ENCODE measurements around the gene PAXX.

The PAXX gene

DNA sequence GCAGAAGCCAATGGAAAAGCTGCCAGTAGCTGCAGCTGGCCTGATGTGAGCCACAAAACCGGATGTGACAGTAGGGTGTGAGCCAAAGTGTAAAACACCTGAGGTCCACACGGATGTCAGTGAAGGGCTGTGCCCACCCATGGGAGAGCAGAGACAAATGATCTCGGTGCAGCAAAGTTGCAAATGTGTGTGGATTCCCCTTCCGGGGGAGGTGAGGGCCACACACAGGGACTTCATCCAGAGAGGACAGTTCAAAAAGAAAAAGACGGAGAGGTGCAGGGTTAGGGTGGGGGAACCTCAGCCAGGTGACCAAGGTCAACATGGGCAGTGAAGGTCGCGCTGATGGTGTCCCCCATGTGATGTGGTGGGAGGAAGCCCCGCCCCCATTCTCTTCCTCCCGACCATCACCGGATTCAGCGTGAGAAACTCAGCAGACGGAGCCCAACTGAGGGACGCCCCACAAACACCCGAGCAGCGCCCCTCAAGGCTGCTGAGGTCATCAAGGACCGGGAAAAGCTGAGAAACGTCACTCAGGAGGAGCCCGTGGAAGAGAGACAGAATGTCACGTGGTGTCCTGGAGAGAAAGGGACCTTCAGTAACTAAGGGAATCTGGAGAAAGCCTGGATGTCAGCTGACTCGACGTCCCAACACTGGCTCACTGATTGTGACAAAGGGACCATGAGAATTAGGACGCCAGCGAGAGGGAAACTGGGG is 26.3 kb upstream of the PAXX start:
- no peak for DNase-seq (ENCODE audit: low read depth, low spot score)

DNA sequence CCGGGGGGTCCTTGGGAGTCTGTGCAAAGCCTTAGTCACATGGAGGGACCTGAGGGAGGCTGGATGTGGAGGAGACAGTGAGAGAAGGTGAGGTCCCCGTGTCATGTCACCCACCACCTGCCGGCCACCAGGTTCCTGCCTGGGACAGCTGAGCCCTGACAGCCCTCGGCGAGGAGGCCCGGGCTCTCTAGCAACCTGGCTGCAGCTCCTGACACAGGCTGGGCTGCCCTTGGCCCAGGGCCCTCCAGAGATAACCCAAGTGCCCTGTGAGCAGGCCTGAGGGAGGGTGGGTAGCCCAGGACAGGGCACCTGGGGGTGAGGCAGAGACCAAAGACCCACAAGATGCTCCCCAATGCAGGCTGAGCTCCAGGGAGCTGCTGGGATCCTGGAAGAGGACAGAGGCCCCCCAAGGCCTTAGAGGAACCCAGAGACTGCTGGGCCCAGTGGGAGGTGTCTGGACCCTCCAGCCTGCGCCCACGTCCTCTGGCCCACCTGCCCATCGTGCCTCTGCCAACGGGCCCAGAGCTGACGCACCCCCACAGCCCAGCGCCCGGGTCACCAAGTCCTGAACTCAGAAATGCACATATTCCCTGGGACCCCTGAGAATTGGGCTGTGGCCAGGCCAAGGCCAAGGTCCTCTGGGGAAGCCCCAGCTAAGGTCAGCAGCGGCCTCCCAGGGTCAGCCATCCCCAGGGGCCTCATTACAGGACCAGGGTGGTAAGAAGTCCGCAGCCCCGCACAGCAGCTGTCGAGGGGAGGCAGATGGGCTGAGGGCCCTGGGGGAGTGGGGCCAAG is 23.7 kb upstream of the PAXX start:
- no peak for DNase-seq (ENCODE audit: low read depth, low spot score)

DNA sequence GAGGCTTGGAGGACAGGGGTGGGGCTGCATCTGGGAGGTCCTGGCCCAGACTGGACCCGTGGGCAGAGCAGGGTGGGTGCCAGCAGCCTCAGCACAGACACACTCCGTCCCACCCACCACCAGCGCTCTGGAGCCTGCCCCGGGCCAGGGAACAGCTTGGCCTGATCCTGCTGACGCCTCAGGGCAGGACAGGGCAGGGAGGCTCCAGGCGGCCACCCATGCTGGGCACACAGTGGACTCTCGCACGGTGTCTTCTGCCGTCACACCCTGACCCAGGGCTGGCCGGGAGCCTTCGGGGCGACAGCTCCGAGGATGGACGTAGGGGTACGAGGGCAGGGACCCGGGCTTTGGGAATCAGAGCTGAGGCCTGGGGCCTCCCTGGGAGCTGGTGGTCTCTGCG is 23.1 kb upstream of the PAXX start:
- no peak for DNase-seq (ENCODE audit: low read depth, low spot score)

DNA sequence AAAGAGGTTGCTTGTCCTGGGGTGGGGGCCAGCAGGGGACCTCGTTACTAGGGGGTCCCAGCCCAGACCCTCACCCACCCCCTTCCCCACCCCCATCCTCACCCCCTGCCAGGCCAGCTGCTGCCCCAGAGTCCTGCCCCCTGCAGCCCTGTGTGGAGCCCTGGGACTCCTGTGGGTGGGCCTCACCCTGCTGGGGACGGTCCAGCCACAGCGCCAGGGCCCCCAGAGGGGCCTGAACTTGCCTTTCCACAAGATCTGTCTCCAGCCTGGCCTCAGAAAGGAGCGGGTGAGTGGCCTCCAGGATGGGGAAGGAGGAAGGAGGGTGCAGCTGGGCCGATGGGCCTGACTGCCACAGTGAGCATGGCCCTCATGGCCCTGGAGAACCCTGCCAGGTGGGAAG is 22.4 kb upstream of the PAXX start:
- DNase-seq (ENCODE audit: low read depth, low spot score), result no peak

DNA sequence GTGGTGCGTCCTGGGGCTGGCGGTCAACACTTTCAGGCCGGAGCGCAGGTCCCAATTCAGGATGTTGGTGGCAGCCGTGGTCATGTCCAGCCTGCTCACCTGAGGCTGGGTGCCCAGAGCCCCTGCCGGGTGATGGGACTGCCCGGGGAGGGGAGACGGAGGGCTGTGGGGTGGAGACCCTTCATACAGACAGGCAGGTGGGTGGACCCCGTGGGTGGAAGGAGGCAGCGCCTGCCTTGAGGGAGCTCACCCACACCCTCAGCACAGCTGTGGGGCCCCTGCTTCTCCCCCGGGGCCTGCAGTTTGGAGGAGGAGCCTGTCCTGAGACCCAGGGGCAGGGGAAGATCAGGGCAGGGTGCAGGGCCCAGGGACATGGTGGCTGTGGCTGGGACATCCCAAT is 21.9 kb upstream of the PAXX start:
- no peak for DNase-seq (ENCODE audit: low read depth, low spot score)

DNA sequence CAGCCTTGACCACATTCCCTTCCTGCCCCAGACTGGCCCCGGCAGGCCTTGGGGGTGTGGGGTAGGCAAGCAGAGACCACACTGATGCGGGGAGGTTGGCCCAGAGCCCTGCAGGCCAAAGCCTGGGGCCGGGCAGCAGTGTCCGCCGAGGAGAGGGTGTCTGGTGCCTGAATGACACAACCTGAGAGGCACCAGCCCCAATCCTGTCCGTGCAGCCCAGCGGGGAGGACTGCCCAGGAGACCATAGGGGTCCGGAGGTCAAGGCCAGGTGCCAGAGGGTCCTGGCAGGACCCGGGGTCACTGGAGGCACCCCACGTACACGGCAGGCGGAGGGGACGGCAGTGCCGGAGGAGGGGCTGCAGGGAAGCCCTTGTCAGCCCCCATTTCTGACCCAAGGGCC is 20.5 kb upstream of the PAXX start:
- no peak for DNase-seq (ENCODE audit: low read depth, low spot score)

DNA sequence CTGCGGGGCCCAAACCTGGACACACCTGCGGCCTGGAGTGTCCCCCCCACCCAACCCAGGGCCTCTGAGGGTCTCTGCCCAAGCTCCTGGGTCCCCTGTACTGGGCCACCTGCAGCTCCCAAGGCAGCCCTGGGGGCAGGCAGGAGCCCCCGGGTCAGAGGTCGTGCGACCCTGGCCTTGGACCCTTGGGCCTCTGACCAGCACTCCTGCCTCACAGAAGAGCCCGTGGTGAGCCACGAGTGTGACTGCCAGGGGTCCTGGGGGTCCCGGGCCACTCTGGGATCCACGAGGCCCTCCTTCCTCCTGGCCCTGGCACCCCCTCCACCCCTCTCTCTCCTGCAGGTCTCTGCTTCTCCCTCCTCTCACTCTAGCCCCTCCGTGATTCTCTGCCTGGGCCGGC is 19.9 kb upstream of the PAXX start:
- no peak for DNase-seq (ENCODE audit: low read depth, low spot score)

DNA sequence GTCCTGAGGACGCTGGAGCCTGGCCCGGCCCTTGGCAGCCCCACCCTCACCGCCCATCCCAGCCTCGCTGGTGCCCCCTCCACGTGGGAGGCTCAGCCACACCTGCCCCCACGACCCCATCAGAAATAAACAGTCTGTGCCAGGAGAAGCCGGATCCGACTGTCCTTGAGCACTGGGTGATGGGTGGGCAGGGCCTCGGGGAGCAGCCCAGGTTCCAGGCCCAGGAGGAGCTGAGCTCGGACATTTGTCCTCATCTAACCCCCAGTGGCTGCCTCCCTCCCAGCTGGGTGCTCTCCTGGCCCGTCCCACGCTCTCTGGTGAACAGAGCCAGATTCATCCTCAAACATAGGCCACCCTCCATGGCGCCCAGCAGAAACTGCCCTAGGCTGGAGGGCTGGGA is 19.5 kb upstream of the PAXX start:
- DNase-seq (ENCODE audit: low read depth, low spot score), result no peak

DNA sequence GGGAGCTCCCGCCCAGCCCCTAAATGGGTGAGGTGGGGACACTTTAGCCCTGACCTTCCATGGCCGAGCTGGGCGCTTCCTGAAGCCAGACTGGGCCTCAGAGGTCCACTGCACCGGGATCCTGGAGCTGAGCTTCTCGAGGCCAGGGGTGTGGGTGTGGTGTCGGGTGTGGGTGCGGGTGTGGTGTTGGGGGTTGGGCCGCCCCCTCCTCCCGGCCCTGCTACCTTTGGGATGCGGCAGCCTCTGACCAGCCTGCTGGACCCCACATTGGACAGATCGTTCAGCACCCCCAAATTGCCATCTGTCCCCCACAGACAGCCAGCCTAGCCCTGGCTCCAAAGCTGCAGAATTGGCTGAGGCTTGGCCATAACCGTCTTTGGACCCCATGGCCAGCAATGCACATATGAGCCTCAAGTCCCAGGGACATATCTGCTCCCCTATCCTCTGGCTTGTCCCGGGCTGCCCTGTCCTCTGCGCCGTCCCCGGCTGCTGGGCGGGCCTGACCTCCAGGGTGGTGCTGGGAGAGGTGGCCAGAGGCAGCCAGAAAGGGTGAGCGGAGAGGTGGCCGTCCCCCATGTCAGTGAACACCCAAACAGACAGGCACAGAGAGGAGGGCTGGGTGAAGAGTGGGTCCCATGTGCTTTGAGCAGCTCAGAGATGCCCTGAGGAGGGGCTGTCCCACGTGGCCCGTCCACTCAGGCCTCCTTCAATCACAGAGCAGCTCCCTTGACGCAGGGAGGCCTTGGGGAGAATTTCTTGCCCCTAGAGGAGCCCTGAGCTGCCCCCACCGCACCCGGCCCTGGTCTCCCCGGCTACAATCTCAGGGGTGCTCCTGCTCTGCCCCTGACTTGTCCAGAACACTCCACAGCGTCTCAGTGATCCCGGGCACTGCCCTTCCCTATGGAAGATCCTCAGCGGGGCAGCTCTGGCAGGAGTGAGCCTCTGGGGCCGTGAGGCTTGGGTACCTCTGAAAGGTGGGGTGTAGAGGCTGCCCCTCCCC is 18.3 kb upstream of the PAXX start:
- no peak for DNase-seq (ENCODE audit: low read depth, low spot score)

DNA sequence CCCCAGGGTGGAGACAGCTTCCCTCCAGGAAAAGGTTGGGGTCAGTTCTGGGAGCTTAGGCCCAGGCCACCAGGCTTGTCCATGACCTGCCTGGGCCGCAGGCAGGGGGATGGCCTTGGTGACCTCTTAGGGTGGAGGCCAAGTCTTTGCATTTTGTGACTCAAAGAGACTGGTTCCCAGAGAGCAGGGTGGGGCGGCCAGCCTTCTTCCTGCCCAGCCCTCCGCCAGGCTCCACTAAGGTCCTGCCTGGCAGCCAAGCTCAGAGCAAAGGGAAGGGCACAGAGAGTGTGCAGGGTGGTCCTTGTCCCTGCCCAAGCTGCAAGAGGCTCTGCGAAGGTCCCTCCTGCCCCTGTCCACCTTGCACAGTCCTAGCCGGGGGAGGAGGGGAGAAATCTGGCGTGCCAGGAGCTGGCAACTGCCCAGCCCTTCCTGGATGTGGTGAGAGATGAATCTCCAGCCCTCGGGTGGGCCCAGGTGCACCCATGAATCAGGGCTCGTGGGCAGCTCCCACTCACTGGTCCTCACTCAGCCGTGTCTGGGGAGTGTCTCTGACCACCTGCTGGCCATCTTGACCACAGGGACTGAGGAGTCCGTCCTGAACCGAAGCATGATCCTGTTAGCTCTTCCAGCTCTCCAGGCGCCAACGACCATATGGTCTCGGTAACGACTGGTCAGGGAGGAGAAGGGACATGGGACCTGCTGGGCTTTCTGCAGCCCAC is 17.2 kb upstream of the PAXX start:
- no peak for DNase-seq (ENCODE audit: low read depth, low spot score)

DNA sequence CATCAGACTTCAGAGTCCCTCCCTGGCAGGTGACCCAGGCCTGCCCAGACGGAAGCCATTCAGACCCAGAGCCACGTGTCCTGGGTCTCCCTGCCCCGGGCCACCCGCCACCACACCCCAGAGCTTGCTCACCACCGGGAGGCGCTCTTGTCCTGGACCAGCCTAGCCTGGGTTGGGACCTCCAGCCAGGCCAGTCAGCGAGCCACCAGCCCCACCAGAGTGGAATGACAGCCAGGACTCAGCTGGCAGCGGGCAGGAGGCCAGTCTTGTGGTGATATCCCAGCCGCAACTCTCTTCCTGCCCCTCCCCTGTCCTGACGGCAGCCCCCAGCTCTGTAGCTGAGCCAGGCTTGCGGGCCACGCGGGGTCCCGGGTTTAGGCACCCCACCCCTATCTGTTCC is 16.6 kb upstream of the PAXX start:
- DNase-seq (ENCODE audit: low read depth, low spot score), result no peak

DNA sequence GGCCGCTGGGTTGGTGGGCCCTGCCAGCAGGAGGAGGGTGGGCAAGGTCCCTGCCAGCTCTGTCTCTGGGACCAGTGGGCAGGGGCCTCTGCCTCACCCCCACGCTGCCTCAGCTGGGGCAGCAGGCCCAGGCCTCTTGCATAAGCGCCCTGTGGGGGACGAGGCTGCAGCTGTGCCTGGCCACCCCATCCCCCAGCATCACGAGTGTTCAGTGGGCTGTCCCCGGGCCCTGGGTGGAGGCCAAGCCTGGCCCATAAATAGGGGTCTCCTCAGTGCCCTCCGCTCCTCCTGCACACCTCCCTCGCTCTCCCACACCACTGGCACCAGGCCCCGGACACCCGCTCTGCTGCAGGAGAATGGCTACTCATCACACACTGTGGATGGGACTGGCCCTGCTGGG is 15.0 kb upstream of the PAXX start, which contains the start of gene PTGDS:
Gene PTGDS, plus strand, starts transcription at position 282 of the 400 bp plus-strand sequence. Its CDS starts 75 bp downstream, at position 357.
- peak; percentile 76 for DNase-seq (ENCODE audit: low read depth, low spot score)

DNA sequence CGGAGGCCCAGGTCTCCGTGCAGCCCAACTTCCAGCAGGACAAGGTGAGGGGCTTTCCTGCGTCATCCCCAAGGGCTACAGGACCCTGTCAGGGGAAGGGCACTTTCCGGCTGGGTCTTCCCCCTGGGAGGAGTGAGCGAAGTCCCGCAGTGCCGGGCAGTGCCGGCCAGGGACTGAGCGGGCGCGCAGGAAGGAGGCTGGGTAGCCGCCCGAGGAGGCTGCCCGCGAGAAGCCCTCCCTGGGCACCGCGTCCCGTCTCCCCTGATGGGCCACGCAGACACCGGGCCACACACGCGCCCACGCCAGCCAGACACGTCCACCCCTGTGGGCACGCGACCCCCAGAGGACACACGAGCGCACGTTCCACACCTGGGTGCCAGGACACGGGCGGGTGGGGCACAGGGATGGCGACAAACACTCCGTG is 14.6 kb upstream of the PAXX start:
- DNase-seq (ENCODE audit: low read depth, low spot score), result no peak

DNA sequence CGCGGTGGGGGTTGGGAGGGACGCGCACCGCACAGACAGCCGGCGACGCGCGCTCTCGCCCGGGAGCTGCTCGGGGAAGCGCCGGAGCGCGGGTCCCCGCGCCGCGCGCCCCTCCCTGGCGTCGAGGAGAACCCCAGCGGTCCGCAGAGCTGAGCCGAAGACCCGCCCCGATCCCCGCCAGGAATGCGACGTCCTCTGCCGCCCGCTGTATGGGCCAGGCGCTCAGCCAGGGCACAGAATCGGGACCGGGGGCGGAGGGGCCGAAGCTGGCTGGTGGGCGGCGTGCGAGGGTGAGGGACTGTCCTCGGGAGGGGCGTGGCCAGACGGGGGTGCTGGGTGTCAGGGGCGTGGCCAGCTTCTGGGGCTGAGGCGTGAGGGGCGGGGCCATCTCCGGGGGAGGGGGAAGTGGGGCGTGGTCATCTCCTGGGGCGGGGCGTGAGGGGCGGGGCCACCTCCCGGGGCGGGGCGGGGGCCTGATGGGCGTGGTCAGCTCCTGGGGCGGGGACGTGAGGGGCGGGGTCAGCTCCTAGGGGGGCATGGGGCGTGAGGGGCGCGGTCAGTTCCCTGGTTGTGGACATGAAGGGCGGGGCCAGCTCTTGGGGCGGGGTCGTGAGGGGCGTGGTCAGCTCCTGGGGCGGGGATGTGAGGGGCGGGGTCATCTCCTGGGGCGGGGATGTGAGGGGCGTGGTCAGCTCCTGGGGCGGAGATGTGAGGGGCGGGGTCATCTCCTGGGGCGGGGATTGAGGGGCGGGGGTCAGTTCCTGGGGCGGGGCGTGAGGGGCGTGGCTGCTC is 14.0 kb upstream of the PAXX start:
- no peak for DNase-seq (ENCODE audit: low read depth, low spot score)

DNA sequence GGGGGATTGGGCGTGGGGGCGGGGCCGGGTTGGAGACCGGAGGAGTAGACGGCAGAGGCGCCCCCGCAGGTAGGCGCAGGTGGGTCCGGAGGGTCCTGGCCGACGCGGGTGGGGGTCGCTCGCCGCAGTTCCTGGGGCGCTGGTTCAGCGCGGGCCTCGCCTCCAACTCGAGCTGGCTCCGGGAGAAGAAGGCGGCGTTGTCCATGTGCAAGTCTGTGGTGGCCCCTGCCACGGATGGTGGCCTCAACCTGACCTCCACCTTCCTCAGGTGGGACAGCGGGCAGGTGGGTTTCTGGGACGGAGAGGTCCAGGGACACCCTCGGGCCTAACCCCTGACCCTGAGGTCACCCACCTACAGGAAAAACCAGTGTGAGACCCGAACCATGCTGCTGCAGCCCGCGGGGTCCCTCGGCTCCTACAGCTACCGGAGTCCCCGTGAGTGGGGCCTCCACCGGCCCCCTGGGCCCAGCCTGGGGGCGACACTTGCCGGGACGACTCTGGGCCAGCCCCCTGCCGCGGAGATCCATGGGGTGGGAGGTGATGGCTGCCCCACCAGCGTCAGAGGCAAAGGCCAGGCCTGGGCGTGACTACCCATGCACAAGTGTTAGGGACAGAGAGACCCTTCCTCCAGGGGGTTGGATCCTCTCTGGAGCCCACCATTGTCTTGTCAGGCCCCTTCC is 13.2 kb upstream of the PAXX start:
- DNase-seq (ENCODE audit: low read depth, low spot score), result no peak

DNA sequence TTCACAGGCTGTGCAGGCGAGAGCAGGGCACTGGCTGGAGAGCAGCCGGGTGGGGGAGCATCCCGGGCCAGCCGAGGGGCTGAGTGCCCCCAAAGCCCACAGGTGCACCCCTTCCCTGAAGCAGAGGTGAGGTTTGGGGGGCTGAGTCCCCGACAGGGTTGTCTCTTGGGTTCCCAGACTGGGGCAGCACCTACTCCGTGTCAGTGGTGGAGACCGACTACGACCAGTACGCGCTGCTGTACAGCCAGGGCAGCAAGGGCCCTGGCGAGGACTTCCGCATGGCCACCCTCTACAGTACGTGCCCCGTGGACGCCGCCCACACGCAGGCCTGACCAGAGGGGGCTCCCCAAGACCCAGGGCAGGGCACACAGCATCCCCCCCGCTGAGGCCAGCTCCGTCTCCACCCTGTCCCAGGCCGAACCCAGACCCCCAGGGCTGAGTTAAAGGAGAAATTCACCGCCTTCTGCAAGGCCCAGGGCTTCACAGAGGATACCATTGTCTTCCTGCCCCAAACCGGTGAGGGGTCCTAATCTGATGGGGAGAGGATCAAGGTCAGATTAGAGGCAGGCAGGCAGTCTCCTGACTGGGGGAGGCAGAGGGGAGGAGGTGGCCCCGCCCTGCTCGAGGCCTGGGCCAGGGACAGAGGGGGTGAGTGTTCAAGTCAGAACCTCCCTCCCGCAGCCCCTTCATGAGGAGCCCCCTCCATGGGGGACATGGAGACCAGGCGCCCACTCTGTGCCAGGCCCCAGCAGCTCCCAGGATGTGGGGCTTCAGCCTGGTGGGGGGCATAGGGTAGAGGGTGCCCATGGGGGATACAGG is 12.2 kb upstream of the PAXX start:
- no peak for DNase-seq (ENCODE audit: low read depth, low spot score)

DNA sequence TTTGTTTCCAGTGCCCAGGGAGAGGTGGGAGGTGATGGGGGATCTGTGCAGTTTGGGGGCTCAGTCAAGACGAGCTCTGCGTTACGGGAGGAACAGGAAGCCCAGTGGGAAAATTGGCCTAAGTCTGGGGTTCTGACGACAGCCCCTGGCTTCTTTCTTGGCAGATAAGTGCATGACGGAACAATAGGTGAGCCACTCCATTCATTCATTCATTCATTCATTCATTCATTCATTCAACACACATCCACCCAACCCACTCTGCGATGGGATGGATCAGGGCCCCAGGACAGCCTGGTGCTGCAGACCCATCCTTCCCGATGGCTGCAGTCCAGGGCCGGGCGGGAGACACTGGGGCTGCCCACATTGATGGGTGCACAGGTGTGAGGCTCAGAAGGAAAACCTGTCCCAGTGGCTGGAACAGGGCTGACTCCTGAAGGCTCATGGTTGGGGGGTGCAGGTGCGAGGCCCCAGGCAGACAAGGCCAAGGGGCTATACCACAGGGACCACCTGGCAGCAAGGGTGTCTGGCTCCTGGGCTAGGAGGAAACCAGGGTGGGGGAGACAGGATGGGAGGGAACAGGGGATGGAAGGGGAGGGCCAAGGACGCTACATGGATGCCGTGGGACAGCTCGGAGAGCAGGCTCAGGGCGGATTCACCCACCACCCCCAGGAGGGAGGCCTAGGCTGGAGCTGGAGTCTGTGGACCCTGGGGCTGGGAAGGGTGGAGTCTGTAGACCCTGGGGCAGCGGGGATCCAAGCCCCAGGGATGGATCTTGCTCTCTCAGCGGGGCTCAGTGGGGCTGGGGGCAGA is 11.3 kb upstream of the PAXX start:
- DNase-seq (ENCODE audit: low read depth, low spot score), result no peak

DNA sequence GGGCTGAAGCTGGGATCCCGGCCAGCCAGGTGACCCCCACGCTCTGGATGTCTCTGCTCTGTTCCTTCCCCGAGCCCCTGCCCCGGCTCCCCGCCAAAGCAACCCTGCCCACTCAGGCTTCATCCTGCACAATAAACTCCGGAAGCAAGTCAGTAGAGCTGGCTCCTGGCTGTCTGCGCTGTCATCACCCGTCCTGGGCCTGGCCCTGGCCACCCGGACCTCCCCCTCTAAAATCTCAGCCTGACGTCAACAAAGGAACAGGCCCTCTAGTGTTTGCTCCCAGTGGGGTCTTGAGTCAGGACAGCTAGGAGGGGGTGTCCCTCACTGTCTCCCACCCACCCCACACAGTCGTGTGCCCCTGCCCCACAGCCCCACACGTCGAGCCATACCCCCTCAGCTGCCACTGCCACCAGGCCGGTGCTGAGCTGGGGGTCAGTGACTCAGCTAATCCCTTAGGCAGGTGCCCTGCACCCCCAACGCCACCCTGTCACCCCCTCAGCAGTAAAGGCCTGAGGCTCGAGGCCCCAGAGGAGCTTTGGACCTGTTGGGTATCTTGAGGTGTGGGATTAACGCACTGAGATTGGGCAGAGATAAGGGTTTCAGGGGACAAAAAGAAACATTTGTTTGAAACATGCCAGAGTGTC is 10.5 kb upstream of the PAXX start:
- DNase-seq (ENCODE audit: low read depth, low spot score), result no peak
